PC-3 (cell line): Measurements from ENCODE around the gene THY1. TPM values are rescaled to one million over a fixed set of nuclear protein-coding genes. Genes with fewer than 3 reads are reported as not detected.

Experiments
- ATAC-seq: fragments of 200-7000 bp; cut with Tn5 transposase; 2 replicates; pipeline ENCODE4 v1.9.1; 2020; ENCODE audit warnings: mild to moderate bottlenecking, moderate library complexity
- BruUV-seq: library from RNA; stranded (reverse); fragments of 400-500 nt; replicated peaks from 2 replicates; lab custom pipeline; 2021; lab: Mats Ljungman, UMichigan
- CTCF ChIA-PET: fragments of 300-600 bp; sonication (Branson Sonifier 250); formaldehyde crosslinking; loops from one replicate; lab custom pipeline; 2022; ENCODE audit warnings: antibody characterized with exemption; lab: Charles Lee
- POLR2A ChIA-PET: fragments of 300-600 bp; sonication (Branson Sonifier 250); formaldehyde crosslinking; loops from one replicate; lab custom pipeline; 2022; ENCODE audit warnings: antibody characterized with exemption; ENCODE audit not compliant: unreplicated experiment; lab: Charles Lee
- DNase-seq: peaks from one replicate; pipeline ENCODE4 v3.0.0-alpha.2; 2015
- H2AFZ ChIP-seq: fragments of 300-600 bp; sonication (generic); 2 replicates; pipeline ENCODE4 v1.6.0; 2016; ENCODE audit warnings: antibody characterized with exemption, low read length
- H3F3A ChIP-seq: fragments of 300-600 bp; sonication (generic); one replicate; pipeline ENCODE4 v1.6.0; 2017; ENCODE audit warnings: antibody characterized with exemption, low read length, control low read depth, mild to moderate bottlenecking; ENCODE audit not compliant: unreplicated experiment
- H3K27ac ChIP-seq: fragments of 300-600 bp; sonication (generic); 2 replicates; pipeline ENCODE4 v1.5.1; 2016; ENCODE audit warnings: mild to moderate bottlenecking, low read length
- H3K27me3 ChIP-seq: fragments of 300-600 bp; sonication (generic); 2 replicates; pipeline ENCODE4 v1.6.1; 2016; ENCODE audit warnings: low read length, mixed read lengths
- H3K36me3 ChIP-seq: fragments of 300-600 bp; sonication (generic); 2 replicates; pipeline ENCODE4 v1.6.1; 2016; ENCODE audit warnings: low read depth, mixed run types, low read length, mixed read lengths
- H3K4me1 ChIP-seq: fragments of 300-600 bp; sonication (generic); 2 replicates; pipeline ENCODE4 v1.5.1; 2016; ENCODE audit warnings: low read length; ENCODE audit not compliant: insufficient read depth
- H3K4me2 ChIP-seq: fragments of 300-600 bp; sonication (generic); 2 replicates; pipeline ENCODE4 v1.6.0; 2016; ENCODE audit warnings: low read length
- H3K4me3 ChIP-seq: fragments of 300-600 bp; sonication (generic); 2 replicates; pipeline ENCODE4 v1.5.1; 2016; ENCODE audit warnings: mild to moderate bottlenecking, low read length, mixed read lengths
- H3K79me2 ChIP-seq: fragments of 300-600 bp; sonication (generic); 2 replicates; pipeline ENCODE4 v1.6.1; 2017; ENCODE audit warnings: low read length, mixed read lengths
- H3K9ac ChIP-seq: fragments of 300-600 bp; sonication (generic); 2 replicates; pipeline ENCODE4 v1.6.0; 2016; ENCODE audit warnings: mild to moderate bottlenecking, low read length
- H3K9me2 ChIP-seq: fragments of 300-600 bp; sonication (generic); replicated peaks from 2 replicates; pipeline ENCODE4 v1.6.1; 2016; ENCODE audit warnings: mixed run types, low read length, mixed read lengths
- H3K9me3 ChIP-seq: fragments of 300-600 bp; sonication (generic); 2 replicates; pipeline ENCODE4 v1.6.1; 2016; ENCODE audit warnings: low read length, mixed read lengths
- H4K20me1 ChIP-seq: fragments of 300-600 bp; sonication (generic); 2 replicates; pipeline ENCODE4 v1.6.1; 2016; ENCODE audit warnings: low read length, mixed read lengths
- EZH2 ChIP-seq: fragments of 300-600 bp; sonication (generic); IDR thresholded peaks from one replicate; pipeline ENCODE4 v1.6.1; 2017; ENCODE audit warnings: antibody characterized with exemption, mild to moderate bottlenecking, low read length; ENCODE audit not compliant: unreplicated experiment
- EZH2phosphoT487 ChIP-seq: fragments of 300-600 bp; sonication (generic); IDR thresholded peaks from 2 replicates; pipeline ENCODE4 v1.6.1; 2018; ENCODE audit warnings: mild to moderate bottlenecking, antibody characterized with exemption, low read length, borderline replicate concordance
- intact Hi-C: fragments of 100-400 bp; cut with micrococcal nuclease; formaldehyde crosslinking; loops from 2 replicates; pipeline ENCODE4 v1.9.0; 2023
- total RNA-seq: library from RNA; depleted of rRNA; stranded (reverse); fragments of >200 nt; gene quantifications from 2 replicates; pipeline ENCODE4 v1.2.3, GENCODE V29; 2014
- TF ChIP-seq, protein P1 (sequence below): fragments of 300-600 bp; sonication (generic); conservative IDR thresholded peaks from 2 replicates; pipeline ENCODE4 v1.5.1; 2017; ENCODE audit warnings: antibody characterized with exemption, low read depth, mild to moderate bottlenecking, low read length

Gene THY1
- total RNA-seq, 1 experiment from 2014 or later: not detected

DNA sequence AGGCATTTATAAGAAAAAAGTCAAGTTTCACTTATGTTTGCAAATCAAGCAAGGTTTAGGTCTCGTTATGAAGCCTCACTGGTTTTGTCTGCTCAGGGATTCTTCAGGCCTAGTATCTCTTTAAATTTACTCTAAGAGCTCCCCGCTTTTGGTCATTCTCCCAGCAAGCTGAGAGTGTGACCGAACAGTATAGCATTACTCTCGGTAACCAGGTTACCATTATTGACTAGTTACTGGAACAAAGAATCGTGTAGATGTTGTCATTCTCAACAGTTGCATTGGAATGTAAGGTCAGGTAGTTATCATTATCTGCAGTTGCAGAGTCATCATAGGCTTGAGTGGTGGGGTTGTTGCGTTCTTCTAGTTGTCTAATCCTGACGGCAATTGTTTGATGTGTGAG is 31.7 kb downstream of the THY1 start:
- no peak for TF ChIP-seq EZH2
- TF ChIP-seq, protein P1, sequence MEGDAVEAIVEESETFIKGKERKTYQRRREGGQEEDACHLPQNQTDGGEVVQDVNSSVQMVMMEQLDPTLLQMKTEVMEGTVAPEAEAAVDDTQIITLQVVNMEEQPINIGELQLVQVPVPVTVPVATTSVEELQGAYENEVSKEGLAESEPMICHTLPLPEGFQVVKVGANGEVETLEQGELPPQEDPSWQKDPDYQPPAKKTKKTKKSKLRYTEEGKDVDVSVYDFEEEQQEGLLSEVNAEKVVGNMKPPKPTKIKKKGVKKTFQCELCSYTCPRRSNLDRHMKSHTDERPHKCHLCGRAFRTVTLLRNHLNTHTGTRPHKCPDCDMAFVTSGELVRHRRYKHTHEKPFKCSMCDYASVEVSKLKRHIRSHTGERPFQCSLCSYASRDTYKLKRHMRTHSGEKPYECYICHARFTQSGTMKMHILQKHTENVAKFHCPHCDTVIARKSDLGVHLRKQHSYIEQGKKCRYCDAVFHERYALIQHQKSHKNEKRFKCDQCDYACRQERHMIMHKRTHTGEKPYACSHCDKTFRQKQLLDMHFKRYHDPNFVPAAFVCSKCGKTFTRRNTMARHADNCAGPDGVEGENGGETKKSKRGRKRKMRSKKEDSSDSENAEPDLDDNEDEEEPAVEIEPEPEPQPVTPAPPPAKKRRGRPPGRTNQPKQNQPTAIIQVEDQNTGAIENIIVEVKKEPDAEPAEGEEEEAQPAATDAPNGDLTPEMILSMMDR: no peak
- no peak for TF ChIP-seq EZH2phosphoT487
- no peak for DNase-seq
- H3K4me1 ChIP-seq: peaks cover 4% of the 10 kb centered on the region; the same call in 1 of the 2 replicates
- no peaks in the 10 kb centered on the region for H4K20me1 ChIP-seq
- CTCF ChIA-PET: no interaction called here
- H3K27me3 ChIP-seq: no peaks in the 10 kb centered on the region
- ATAC-seq: no peak
- intact Hi-C loops: no loop called here
- H3K9me3 ChIP-seq: no peaks in the 10 kb centered on the region
- H3K36me3 ChIP-seq: no peaks in the 10 kb centered on the region
- no peak overlapping the region for H3K9ac ChIP-seq
- no peak overlapping the region for H3K4me3 ChIP-seq
- H3K27ac ChIP-seq: no peak overlapping the region
- no peaks in the 10 kb centered on the region for H3K9me2 ChIP-seq
- no peaks in the 10 kb centered on the region for H3F3A ChIP-seq
- BruUV-seq: no TSS peak
- no peak overlapping the region for H2AFZ ChIP-seq
- no peaks in the 10 kb centered on the region for H3K79me2 ChIP-seq
- POLR2A ChIA-PET: no interaction called here
- no peak overlapping the region for H3K4me2 ChIP-seq

- H3K27me3 ChIP-seq: no peaks in the 10 kb centered on the region
- no peak overlapping the region for H3K4me2 ChIP-seq
- H3K27ac ChIP-seq: no peak overlapping the region
- ChIA-PET CTCF (no interaction called here), POLR2A (no interaction called here)
- intact Hi-C loops: no loop called here
- no peaks in the 10 kb centered on the region for H3K36me3 ChIP-seq
- no peak overlapping the region for H2AFZ ChIP-seq
- H3K9me2 ChIP-seq: no peaks in the 10 kb centered on the region
- TF ChIP-seq, protein P1: peak; percentile 55
- TF ChIP-seq EZH2phosphoT487: no peak
- no peak for TF ChIP-seq EZH2
- H4K20me1 ChIP-seq: no peaks in the 10 kb centered on the region
- ATAC-seq (no peak), DNase-seq (peak; percentile 61)
- H3K79me2 ChIP-seq: no peaks in the 10 kb centered on the region
- BruUV-seq: no TSS peak
- H3K4me1 ChIP-seq: peaks cover 8% of the 10 kb centered on the region; the same call in 1 of the 2 replicates
- H3K9me3 ChIP-seq: no peaks in the 10 kb centered on the region
- no peak overlapping the region for H3K4me3 ChIP-seq
- H3F3A ChIP-seq: no peaks in the 10 kb centered on the region
- H3K9ac ChIP-seq: no peak overlapping the region
These were observed 33.2 kb downstream of the THY1 start for GRCh38 chr11:119389611-119390254.

- Histone ChIP-seq H3K9me3 (no peaks in the 10 kb centered on the region), H3K36me3 (no peaks in the 10 kb centered on the region), H3K4me2 (no peak overlapping the region), H3K79me2 (no peaks in the 10 kb centered on the region), H3K4me1 (peaks cover 8% of the 10 kb centered on the region; the same call in 1 of the 2 replicates), H4K20me1 (no peaks in the 10 kb centered on the region), H3K4me3 (no peak overlapping the region), H2AFZ (no peak overlapping the region), H3K27ac (no peak overlapping the region), H3K9ac (no peak overlapping the region), H3K27me3 (no peaks in the 10 kb centered on the region), H3F3A (no peaks in the 10 kb centered on the region), H3K9me2 (no peaks in the 10 kb centered on the region)
- intact Hi-C loops: no loop called here
- ChIA-PET CTCF (no interaction called here), POLR2A (no interaction called here)
- no TSS peak for BruUV-seq
- TF ChIP-seq, protein P1: no peak
- TF ChIP-seq EZH2phosphoT487 (no peak), EZH2 (no peak)
- ATAC-seq: no peak
- DNase-seq: no peak
These were observed 34.9 kb downstream of the THY1 start for GRCh38 chr11:119388103-119388502.
